OCI-LY3 (cell line): ENCODE measurements around the gene LBHD1.

Experiments
- H2AFZ ChIP-seq: fragments of 200-600, 300-600 bp; shearing (Covaris generic); 2 replicates; pipeline ENCODE4 v1.6.0; 2014; ENCODE audit warnings: antibody characterized with exemption, low read depth, low read length
- H3K27ac ChIP-seq: fragments of 200-600, 300-600 bp; sonication (generic); 2 replicates; pipeline ENCODE4 v1.5.1; 2014; ENCODE audit warnings: mild to moderate bottlenecking, low read length, moderate library complexity, mixed read lengths
- H3K27me3 ChIP-seq: fragments of 200-600, 300-600 bp; sonication (generic); 2 replicates; pipeline ENCODE4 v1.6.1; 2014; ENCODE audit warnings: low read depth, low read length, mixed read lengths
- H3K36me3 ChIP-seq: fragments of 200-600, 300-600 bp; sonication (generic); replicated peaks from 2 replicates; pipeline ENCODE3; 2014; ENCODE audit warnings: low read depth, low read length, mixed read lengths
- H3K4me1 ChIP-seq: fragments of 300-600, 200-600 bp; sonication (generic); 2 replicates; pipeline ENCODE4 v1.6.1; 2014; ENCODE audit warnings: low read length, mixed read lengths
- H3K4me2 ChIP-seq: fragments of 200-600, 300-600 bp; sonication (generic); 2 replicates; pipeline ENCODE4 v1.6.1; 2014; ENCODE audit warnings: low read length, mixed read lengths
- H3K4me3 ChIP-seq: fragments of 300-600, 200-600 bp; sonication (generic); 2 replicates; pipeline ENCODE4 v1.5.1; 2014; ENCODE audit warnings: antibody characterized with exemption, mild to moderate bottlenecking, low read length, moderate library complexity
- H3K79me2 ChIP-seq: fragments of 300-600, 200-600 bp; shearing (Covaris generic); 2 replicates; pipeline ENCODE4 v1.6.1; 2014; ENCODE audit warnings: mild to moderate bottlenecking, low read length, mixed read lengths
- H3K9ac ChIP-seq: fragments of 300-600, 200-600 bp; shearing (Covaris generic); 2 replicates; pipeline ENCODE4 v1.6.0; 2014; ENCODE audit warnings: mild to moderate bottlenecking, low read length, moderate library complexity
- H3K9me3 ChIP-seq: fragments of 200-600, 300-600 bp; shearing (Covaris generic); 2 replicates; pipeline ENCODE4 v1.6.1; 2014; ENCODE audit warnings: low read length, mixed read lengths; ENCODE audit not compliant: insufficient read depth
- H4K20me1 ChIP-seq: fragments of 200-600, 300-600 bp; sonication (generic); 2 replicates; pipeline ENCODE4 v1.6.1; 2016; ENCODE audit warnings: low read length, mixed read lengths; ENCODE audit not compliant: insufficient read depth
- CTCF ChIP-seq: fragments of 200-600, 300-600 bp; sonication (generic); IDR thresholded peaks from 2 replicates; pipeline ENCODE4 v1.5.1; 2014; ENCODE audit warnings: antibody characterized with exemption, low read length, low read depth
- EZH2phosphoT487 ChIP-seq: fragments of 200-600 bp; shearing (Covaris generic); IDR thresholded peaks from 2 replicates; pipeline ENCODE4 v1.6.1; 2018; ENCODE audit warnings: antibody characterized with exemption, mixed run types, low read depth

The LBHD1 gene

DNA sequence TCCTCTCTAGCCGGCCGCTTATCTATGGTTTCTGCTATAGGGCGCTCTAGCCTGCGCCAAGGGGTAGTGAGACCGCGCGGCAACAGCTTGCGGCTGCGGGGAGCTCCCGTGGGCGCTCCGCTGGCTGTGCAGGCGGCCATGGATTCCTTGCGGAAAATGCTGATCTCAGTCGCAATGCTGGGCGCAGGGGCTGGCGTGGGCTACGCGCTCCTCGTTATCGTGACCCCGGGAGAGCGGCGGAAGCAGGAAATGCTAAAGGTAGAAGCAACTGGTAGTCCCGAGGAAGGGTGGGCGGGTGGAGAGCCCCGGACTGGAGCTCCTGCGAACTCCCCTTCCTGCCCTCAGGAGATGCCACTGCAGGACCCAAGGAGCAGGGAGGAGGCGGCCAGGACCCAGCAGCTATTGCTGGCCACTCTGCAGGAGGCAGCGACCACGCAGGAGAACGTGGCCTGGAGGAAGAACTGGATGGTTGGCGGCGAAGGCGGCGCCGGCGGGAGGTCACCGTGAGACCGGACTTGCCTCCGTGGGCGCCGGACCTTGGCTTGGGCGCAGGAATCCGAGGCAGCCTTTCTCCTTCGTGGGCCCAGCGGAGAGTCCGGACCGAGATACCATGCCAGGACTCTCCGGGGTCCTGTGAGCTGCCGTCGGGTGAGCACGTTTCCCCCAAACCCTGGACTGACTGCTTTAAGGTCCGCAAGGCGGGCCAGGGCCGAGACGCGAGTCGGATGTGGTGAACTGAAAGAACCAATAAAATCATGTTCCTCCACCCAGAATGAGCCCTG lies at the start of gene LBHD1, which contains the start of gene UQCC3:
Gene LBHD1, minus strand, starts transcription at position 660 of the 782 bp plus-strand sequence. CDS start 2,236 bp downstream, outside the sequence.
Gene UQCC3, plus strand, starts transcription at position 66 of the 782 bp plus-strand sequence. Its CDS starts 73 bp downstream, at position 139.
- H4K20me1 ChIP-seq: no peaks in the 10 kb centered on the region

DNA sequence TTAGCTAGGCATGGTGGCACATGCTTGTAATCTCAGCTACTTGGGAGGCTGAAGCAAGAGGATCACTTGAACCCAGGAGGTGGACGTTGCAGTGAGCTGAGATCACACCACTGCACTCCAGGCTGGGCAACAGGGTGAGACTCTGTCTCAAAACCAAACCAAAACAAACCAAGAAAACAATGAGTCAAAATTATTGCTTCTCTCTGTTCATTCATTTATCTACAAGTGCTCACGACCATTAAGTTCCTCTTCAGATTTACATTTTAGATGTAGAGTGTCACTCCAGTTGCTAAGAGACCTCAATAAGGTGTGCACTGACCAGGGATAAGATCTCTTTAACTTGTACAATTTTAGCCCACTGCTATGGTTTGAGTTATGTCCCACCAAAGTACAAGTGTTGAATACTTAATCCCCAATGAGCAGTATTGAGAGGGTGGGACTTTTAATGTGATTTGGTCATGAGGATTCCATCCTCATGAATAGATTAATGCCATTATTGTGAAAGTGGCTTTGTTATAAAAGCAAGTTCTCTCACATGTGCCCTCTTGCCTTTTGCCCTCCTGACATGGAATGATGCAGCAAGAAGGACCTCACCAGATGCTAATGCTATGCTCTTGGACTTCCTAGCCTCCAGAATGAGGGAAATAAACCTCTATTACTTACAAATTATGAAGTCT lies 47.4 kb upstream of the LBHD1 start:
- Histone ChIP-seq H4K20me1 (peaks cover 8% of the 10 kb centered on the region), H3K4me3 (no peak overlapping the region), H3K9me3 (no peaks in the 10 kb centered on the region), H3K27me3 (no peaks in the 10 kb centered on the region), H3K36me3 (peaks cover 87% of the 10 kb centered on the region), H3K9ac (no peak overlapping the region), H2AFZ (no peak overlapping the region), H3K27ac (no peak overlapping the region), H3K4me1 (peaks cover 3% of the 10 kb centered on the region), H3K79me2 (peaks cover 81% of the 10 kb centered on the region), H3K4me2 (no peak overlapping the region)
- TF ChIP-seq CTCF: no peak
- no peak for TF ChIP-seq EZH2phosphoT487

More for the DNA sequence above, at the start of gene LBHD1, which contains the start of gene UQCC3:
- no peaks in the 10 kb centered on the region for H3K9me3 ChIP-seq
- peak within 1 kb of the TSS; percentile 74 for H2AFZ ChIP-seq
- TF ChIP-seq EZH2phosphoT487 (no peak), CTCF (no peak)
- no peaks in the 10 kb centered on the region for H3K27me3 ChIP-seq
- peak within 1 kb of the TSS; percentile 76 for H3K27ac ChIP-seq
- H3K9ac ChIP-seq: peak within 1 kb of the TSS; percentile 85
- H3K4me3 ChIP-seq: peak within 1 kb of the TSS; percentile 86
- peaks cover 75% of the 10 kb centered on the region for H3K79me2 ChIP-seq
- H3K4me2 ChIP-seq: peak within 1 kb of the TSS; percentile 85
- peaks cover 32% of the 10 kb centered on the region for H3K36me3 ChIP-seq
- H3K4me1 ChIP-seq: peaks cover 26% of the 10 kb centered on the region

- Histone ChIP-seq H3K9ac (no peak overlapping the region), H3K79me2 (peaks cover 64% of the 10 kb centered on the region), H4K20me1 (no peaks in the 10 kb centered on the region), H2AFZ (no peak overlapping the region), H3K4me1 (no peaks in the 10 kb centered on the region), H3K27ac (no peak overlapping the region), H3K36me3 (peaks cover 85% of the 10 kb centered on the region), H3K4me2 (no peak overlapping the region), H3K27me3 (no peaks in the 10 kb centered on the region), H3K9me3 (no peaks in the 10 kb centered on the region), H3K4me3 (no peak overlapping the region)
- no peak for TF ChIP-seq EZH2phosphoT487
- no peak for TF ChIP-seq CTCF
Measured at GRCh38 chr11:62716816-62717215, 44.7 kb upstream of the LBHD1 start.

GRCh38 chr11:62716206-62716605 lies 44.1 kb upstream of the LBHD1 start:
- Histone ChIP-seq H2AFZ (no peak overlapping the region), H4K20me1 (no peaks in the 10 kb centered on the region), H3K4me1 (no peaks in the 10 kb centered on the region), H3K4me2 (no peak overlapping the region), H3K4me3 (no peak overlapping the region), H3K27me3 (no peaks in the 10 kb centered on the region), H3K9me3 (no peaks in the 10 kb centered on the region), H3K27ac (no peak overlapping the region), H3K79me2 (peaks cover 57% of the 10 kb centered on the region), H3K36me3 (peaks cover 84% of the 10 kb centered on the region), H3K9ac (no peak overlapping the region)
- TF ChIP-seq EZH2phosphoT487: no peak
- TF ChIP-seq CTCF: no peak
